ENCODE data around the gene PRKCB.

GRCh38 chr16:23821875-23822688, 13.7 kb upstream of the PRKCB start:
- TF ChIP-seq POLR2A (IDR thresholded peaks at IDR 0.05; ENCODE audit: extremely low read depth, insufficient read length) (no peak), MYC (IDR thresholded peaks at IDR 0.05; ENCODE audit: low read depth, low read length) (no peak)

All from NB4 (cell line).